GM19455 (cell line): ENCODE measurements around the gene DAZ2.
"Not testable (repeated sequence)": the region's sequence is repeated elsewhere in the genome, so short reads cannot be mapped to it uniquely, and the experiment has no call there.

Source experiments
- ATAC-seq: cut with Tn5 transposase; IDR thresholded peaks from one replicate; pipeline ENCODE4 v1.9.1; 2021; ENCODE audit not compliant: unreplicated experiment

DAZ2 gene, protein sequence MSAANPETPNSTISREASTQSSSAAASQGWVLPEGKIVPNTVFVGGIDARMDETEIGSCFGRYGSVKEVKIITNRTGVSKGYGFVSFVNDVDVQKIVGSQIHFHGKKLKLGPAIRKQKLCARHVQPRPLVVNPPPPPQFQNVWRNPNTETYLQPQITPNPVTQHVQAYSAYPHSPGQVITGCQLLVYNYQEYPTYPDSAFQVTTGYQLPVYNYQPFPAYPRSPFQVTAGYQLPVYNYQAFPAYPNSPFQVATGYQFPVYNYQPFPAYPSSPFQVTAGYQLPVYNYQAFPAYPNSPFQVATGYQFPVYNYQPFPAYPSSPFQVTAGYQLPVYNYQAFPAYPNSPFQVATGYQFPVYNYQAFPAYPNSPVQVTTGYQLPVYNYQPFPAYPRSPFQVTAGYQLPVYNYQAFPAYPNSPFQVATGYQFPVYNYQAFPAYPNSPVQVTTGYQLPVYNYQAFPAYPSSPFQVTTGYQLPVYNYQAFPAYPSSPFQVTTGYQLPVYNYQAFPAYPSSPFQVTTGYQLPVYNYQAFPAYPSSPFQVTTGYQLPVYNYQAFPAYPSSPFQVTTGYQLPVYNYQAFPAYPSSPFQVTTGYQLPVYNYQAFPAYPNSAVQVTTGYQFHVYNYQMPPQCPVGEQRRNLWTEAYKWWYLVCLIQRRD

DNA sequence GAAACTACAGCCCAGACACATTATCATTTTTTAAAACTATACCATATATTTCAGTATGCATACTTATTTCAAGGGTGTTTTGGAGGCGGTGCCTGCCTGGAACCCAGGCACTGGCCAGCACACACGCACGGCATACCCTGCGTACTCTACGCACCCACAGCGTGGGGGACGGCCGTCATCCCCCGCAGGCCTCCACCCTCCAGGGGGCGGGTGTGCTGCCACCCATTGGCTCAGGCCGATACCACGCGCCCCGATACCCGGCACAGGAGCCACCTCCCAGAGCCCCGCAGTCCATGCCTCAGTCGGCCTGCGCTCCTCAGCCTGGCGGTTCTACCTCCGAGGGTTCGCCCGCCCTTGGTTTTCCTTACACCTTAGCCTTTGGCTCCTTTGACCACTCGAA, at the start of gene DAZ2:
DAZ2 (plus strand) TSS at position 301 of the 400 bp plus-strand sequence. CDS start 208 bp downstream, outside the sequence.
- ATAC-seq: not testable (repeated sequence)

DNA sequence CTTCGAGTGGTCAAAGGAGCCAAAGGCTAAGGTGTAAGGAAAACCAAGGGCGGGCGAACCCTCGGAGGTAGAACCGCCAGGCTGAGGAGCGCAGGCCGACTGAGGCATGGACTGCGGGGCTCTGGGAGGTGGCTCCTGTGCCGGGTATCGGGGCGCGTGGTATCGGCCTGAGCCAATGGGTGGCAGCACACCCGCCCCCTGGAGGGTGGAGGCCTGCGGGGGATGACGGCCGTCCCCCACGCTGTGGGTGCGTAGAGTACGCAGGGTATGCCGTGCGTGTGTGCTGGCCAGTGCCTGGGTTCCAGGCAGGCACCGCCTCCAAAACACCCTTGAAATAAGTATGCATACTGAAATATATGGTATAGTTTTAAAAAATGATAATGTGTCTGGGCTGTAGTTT, 20.4 kb upstream of the DAZ2 start, which contains the start of gene DAZ1:
DAZ1 (minus strand) TSS at position 101 of the 400 bp plus-strand sequence. CDS start 208 bp downstream, outside the sequence.
- ATAC-seq: not testable (repeated sequence)

DNA sequence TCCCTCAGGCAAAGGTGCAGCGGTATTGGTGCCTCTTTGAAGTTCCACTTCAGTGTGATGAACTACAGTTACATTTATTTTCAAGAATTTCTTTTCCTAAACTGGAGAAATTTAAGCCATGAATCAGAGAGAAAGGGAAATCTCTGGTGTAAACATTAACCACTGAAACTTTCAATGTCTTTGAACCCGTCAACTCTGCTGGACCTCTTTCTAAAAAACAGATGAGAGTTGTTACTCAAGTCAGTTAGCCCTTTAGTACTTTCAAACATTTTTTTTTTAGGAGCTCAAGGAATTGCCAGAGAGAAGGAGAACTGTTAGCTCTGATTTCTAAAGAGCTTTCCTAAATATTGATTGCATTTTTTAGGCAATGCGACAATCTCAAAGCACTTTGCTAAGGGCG, 11.9 kb upstream of the DAZ2 start:
- not testable (repeated sequence) for ATAC-seq

DNA sequence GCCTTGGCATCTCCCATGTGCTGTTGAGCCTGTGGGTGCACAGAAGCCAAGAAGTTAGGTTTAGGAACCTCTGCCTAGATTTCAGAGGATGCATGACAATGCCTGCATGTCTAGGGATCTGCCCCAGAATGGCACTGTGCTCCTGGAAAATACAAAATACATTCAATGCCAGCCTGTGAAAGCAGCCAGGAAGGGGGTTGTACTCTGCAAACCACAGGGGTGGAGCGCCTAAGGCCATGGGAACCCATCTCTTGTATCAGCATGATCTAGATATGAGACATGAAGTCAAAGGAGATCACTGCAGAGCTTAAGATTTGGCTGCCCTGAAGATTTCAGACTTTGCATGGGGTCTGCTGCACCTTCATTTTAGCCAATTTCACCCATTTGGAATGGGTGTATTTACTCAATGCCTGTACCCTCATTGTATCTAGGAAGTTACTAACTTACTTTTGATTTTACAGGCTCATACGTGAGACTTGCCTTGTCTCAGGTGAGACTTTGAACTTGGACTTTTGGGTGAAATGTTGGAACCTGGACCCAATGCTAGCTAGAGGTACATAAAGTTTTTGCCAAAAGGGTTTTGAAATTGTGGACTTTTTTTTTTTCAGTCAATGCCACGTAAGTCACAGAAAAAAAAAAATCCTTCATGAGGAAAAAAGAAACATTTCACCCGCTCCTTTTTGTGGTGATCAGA, 9.4 kb upstream of the DAZ2 start:
- not testable (repeated sequence) for ATAC-seq

DNA sequence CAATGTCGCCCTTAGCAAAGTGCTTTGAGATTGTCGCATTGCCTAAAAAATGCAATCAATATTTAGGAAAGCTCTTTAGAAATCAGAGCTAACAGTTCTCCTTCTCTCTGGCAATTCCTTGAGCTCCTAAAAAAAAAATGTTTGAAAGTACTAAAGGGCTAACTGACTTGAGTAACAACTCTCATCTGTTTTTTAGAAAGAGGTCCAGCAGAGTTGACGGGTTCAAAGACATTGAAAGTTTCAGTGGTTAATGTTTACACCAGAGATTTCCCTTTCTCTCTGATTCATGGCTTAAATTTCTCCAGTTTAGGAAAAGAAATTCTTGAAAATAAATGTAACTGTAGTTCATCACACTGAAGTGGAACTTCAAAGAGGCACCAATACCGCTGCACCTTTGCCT, 8.7 kb upstream of the DAZ2 start:
- ATAC-seq: not testable (repeated sequence)
